ENCODE data around the gene RACGAP1.

GRCh38 chr12:50041962-50042361 lies 16.7 kb upstream of the RACGAP1 start:
- TF ChIP-seq, protein P1, sequence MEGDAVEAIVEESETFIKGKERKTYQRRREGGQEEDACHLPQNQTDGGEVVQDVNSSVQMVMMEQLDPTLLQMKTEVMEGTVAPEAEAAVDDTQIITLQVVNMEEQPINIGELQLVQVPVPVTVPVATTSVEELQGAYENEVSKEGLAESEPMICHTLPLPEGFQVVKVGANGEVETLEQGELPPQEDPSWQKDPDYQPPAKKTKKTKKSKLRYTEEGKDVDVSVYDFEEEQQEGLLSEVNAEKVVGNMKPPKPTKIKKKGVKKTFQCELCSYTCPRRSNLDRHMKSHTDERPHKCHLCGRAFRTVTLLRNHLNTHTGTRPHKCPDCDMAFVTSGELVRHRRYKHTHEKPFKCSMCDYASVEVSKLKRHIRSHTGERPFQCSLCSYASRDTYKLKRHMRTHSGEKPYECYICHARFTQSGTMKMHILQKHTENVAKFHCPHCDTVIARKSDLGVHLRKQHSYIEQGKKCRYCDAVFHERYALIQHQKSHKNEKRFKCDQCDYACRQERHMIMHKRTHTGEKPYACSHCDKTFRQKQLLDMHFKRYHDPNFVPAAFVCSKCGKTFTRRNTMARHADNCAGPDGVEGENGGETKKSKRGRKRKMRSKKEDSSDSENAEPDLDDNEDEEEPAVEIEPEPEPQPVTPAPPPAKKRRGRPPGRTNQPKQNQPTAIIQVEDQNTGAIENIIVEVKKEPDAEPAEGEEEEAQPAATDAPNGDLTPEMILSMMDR (IDR thresholded peaks at IDR 0.05; ENCODE audit: insufficient read depth, low read length): no peak
- TF ChIP-seq GABPA (IDR thresholded peaks at IDR 0.05; ENCODE audit: low read depth) (no peak), POLR2AphosphoS5 (IDR thresholded peaks at IDR 0.05; ENCODE audit: low read depth) (no peak), REST (IDR thresholded peaks at IDR 0.05; ENCODE audit: insufficient replicate concordance, low read depth) (no peak)

Measured in HL-60 (cell line).